Umbilical cord (tissue), 2 donors: ENCODE data around the gene GMPPA. TPM values are rescaled to one million over a fixed set of nuclear protein-coding genes. Genes with fewer than 3 reads are reported as not detected.

Source experiments
- DNase-seq: peaks from one replicate; pipeline ENCODE4 v3.0.0-alpha.2; 2015; ENCODE audit warnings: low spot score
- total RNA-seq: library from RNA; depleted of rRNA; stranded (reverse); fragments of >200 nt; gene quantifications from one replicate; pipeline ENCODE4 v1.2.3, GENCODE V29; 2014; ENCODE audit warnings: low replicate concordance; ENCODE audit not compliant: insufficient read depth

GMPPA gene
- 44.1 TPM for total RNA-seq

- peak; percentile 99 for DNase-seq
Measured at GRCh38 chr2:219498280-219499057, at the start of gene GMPPA. Gene GMPPA (plus strand): TSS chr2:219498891. CDS start chr2:219499976, 1,085 bp downstream.

- DNase-seq: no peak
Measured at GRCh38 chr2:219449609-219450008, 49.1 kb upstream of the GMPPA start.

- peak; percentile 77 for DNase-seq
Measured at GRCh38 chr2:219451661-219452360, 46.9 kb upstream of the GMPPA start.

GRCh38 chr2:219452361-219453317, 46.1 kb upstream of the GMPPA start:
- DNase-seq: peak; percentile 98

- peak; percentile 98 for DNase-seq
Measured at GRCh38 chr2:219453671-219454590, 44.8 kb upstream of the GMPPA start.

GRCh38 chr2:219455581-219455980, 43.1 kb upstream of the GMPPA start:
- no peak for DNase-seq

- DNase-seq: no peak
Measured at GRCh38 chr2:219457784-219458369, 40.8 kb upstream of the GMPPA start.

- no peak for DNase-seq
Measured at GRCh38 chr2:219458996-219459395, 39.7 kb upstream of the GMPPA start.

GRCh38 chr2:219459460-219460311, 39.0 kb upstream of the GMPPA start:
- DNase-seq: no peak

GRCh38 chr2:219460424-219460926, 38.2 kb upstream of the GMPPA start:
- DNase-seq: peak; percentile 97

GRCh38 chr2:219461047-219461514, 37.6 kb upstream of the GMPPA start:
- DNase-seq: no peak

GRCh38 chr2:219461669-219462068, 37.0 kb upstream of the GMPPA start:
- DNase-seq: no peak

GRCh38 chr2:219462349-219462748, 36.3 kb upstream of the GMPPA start:
- no peak for DNase-seq

GRCh38 chr2:219464286-219465032, 34.2 kb upstream of the GMPPA start:
- DNase-seq: no peak

- no peak for DNase-seq
Measured at GRCh38 chr2:219465659-219466561, 32.8 kb upstream of the GMPPA start.

- DNase-seq: no peak
Measured at GRCh38 chr2:219466816-219467735, 31.6 kb upstream of the GMPPA start.
